Tibial nerve (tissue), 4 donors: Measurements from ENCODE around the gene C1QTNF9B. TPM values are rescaled to one million over a fixed set of nuclear protein-coding genes. Genes with fewer than 3 reads are reported as not detected.
A peak's percentile ranks its signal among the peaks of the same experiment; 100 is the strongest.

Source experiments
- DNase-seq, 2 donors: peaks; one replicate each; pipeline ENCODE4 v3.0.0-alpha.2; 2019; ENCODE audit warnings: low spot score in 2 of 2
- H3K27ac ChIP-seq, 4 donors: fragments of 200-600 bp; sonication (generic) in 3 of 4; one replicate each; pipeline ENCODE4 v1.5.1; 2017 to 2019; ENCODE audit warnings: mild to moderate bottlenecking in 1 of 4
- H3K27me3 ChIP-seq, 2 donors: fragments of 200-600 bp; sonication (generic) in 1 of 2; one replicate each; pipeline versions ENCODE4 v1.5.1 to v1.6.0; 2017 to 2019
- H3K36me3 ChIP-seq, 3 donors: fragments of 200-600 bp; sonication (generic); one replicate each; pipeline ENCODE4 v1.5.1; 2018 to 2019
- H3K4me1 ChIP-seq, 4 donors: fragments of 200-600 bp; sonication (generic) in 3 of 4; one replicate each; pipeline ENCODE4 v1.5.1; 2017 to 2019
- H3K4me3 ChIP-seq, 4 donors: fragments of 200-600 bp; sonication (generic) in 3 of 4; one replicate each; pipeline ENCODE4 v1.5.1; 2017 to 2019; ENCODE audit warnings: mild to moderate bottlenecking in 1 of 4, moderate library complexity in 1 of 4
- H3K9me3 ChIP-seq, 4 donors: fragments of 200-600 bp; sonication (generic) in 3 of 4; one replicate each; pipeline ENCODE4 v1.5.1; 2017 to 2019
- CTCF ChIP-seq, 5 experiments: fragments of 200-600 bp in 3 of 5; fragments of 450-650 bp in 2 of 5; sonication (generic) in 3 of 5; IDR thresholded peaks; one replicate each; pipeline ENCODE4 v1.5.1; 2016 to 2019; ENCODE audit warnings: antibody characterized with exemption in 5 of 5, mild to moderate bottlenecking in 3 of 5, moderate library complexity in 2 of 5
- EP300 ChIP-seq, 2 donors: sonication (generic); formaldehyde crosslinking; IDR thresholded peaks; one replicate each; pipeline ENCODE4 v1.6.1; 2017; ENCODE audit warnings: antibody characterized with exemption in 2 of 2, mild to moderate bottlenecking in 1 of 2
- POLR2A ChIP-seq, 2 donors: fragments of 450-650 bp; IDR thresholded peaks; one replicate each; pipeline ENCODE4 v1.6.1; 2017; ENCODE audit warnings: antibody characterized with exemption in 2 of 2, mild to moderate bottlenecking in 2 of 2, moderate library complexity in 2 of 2
- whole genome bisulfite sequencing, 2 donors: methylation state at CpG; one replicate each; pipeline ENCODE4 v1.1.5; 2018; 5-methylcytosine and 5-hydroxymethylcytosine counted together
- total RNA-seq, 4 donors: library from RNA; depleted of rRNA; stranded (reverse); fragments of >200 nt; gene quantifications; one replicate each; pipeline ENCODE4 v1.1.0, GENCODE V29; 2016

The C1QTNF9B gene
- total RNA-seq, 4 donors from 2014 or later: 2.0 TPM; not detected in 3

DNA sequence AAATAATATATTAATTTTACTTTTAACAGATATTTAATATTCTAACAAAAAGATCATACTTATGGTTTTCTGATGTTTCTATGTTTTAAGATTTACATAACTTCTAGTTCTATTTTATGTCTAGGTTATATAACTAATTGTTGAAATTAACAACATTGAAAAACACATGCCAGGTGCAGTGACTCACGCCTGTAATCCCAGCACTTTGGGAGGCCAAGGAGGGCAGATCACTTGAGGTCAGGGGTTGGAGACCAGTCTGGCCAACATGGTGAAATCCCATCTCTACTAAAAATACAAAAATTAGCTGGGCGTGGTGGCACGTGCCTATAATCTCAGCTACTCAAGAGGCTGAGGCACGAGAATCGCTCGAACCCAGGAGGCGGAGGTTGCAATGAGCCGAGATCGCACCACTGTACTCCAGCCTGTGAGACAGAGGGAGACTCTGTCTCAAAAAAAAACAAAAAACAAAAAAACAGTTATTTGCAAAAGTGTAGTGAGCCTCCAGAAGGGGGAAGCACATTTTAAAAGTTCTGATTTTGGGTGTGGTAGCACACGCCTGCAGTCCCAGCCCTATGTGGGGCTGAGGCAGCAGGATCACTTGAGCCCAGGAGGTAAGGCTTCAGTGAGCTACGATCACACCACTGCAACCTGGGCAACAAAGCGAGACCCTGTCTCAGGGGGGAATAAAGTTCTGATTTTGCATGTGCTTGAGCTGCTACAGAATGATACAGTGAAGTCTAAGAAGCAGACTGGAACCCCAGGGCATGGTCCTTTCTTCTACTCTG lies 26.8 kb downstream of the C1QTNF9B start:
- H3K27ac ChIP-seq: no peak overlapping the region
- H3K9me3 ChIP-seq: no peaks in the 10 kb centered on the region
- no peak overlapping the region for H3K4me3 ChIP-seq
- H3K4me1 ChIP-seq: peaks cover 0 to 13% (median 0%) of the 10 kb centered on the region in 4 donors
- no peaks in the 10 kb centered on the region for H3K27me3 ChIP-seq
- no peak for TF ChIP-seq EP300 (IDR thresholded peaks at IDR 0.05)
- no peak for TF ChIP-seq POLR2A (IDR thresholded peaks at IDR 0.05)
- peak in 1 of 5 experiments; percentile 19 for TF ChIP-seq CTCF (IDR thresholded peaks at IDR 0.05)
- 64 to 74% methylated on average over 12 of the region's 12 CpGs for WGBS, 2 donors
- H3K36me3 ChIP-seq: peaks cover 0 to 24% (median 0%) of the 10 kb centered on the region in 3 donors
- no peak for DNase-seq

- Histone ChIP-seq H3K36me3 (peaks cover 0 to 17% (median 0%) of the 10 kb centered on the region in 3 donors), H3K9me3 (no peaks in the 10 kb centered on the region), H3K4me1 (peaks cover 0 to 13% (median 0%) of the 10 kb centered on the region in 4 donors), H3K27me3 (no peaks in the 10 kb centered on the region), H3K27ac (no peak overlapping the region), H3K4me3 (no peak overlapping the region)
- DNase-seq: no peak
- TF ChIP-seq CTCF (IDR thresholded peaks at IDR 0.05): no peak
- no peak for TF ChIP-seq POLR2A (IDR thresholded peaks at IDR 0.05)
- no peak for TF ChIP-seq EP300 (IDR thresholded peaks at IDR 0.05)
- WGBS, 2 donors: 81 to 84% methylated on average over 5 of the region's 5 CpGs
These were observed 28.8 kb downstream of the C1QTNF9B start for GRCh38 chr13:23868521-23868920.

- H3K4me3 ChIP-seq: no peak overlapping the region
- H3K9me3 ChIP-seq: no peaks in the 10 kb centered on the region
- 79 to 83% methylated on average over 8 of the region's 8 CpGs for WGBS, 2 donors
- no peak for TF ChIP-seq EP300 (IDR thresholded peaks at IDR 0.05)
- TF ChIP-seq POLR2A (IDR thresholded peaks at IDR 0.05): no peak
- TF ChIP-seq CTCF (IDR thresholded peaks at IDR 0.05): no peak
- H3K27ac ChIP-seq: no peak overlapping the region
- H3K4me1 ChIP-seq: peaks cover 0 to 13% (median 0%) of the 10 kb centered on the region in 4 donors
- DNase-seq: no peak
- H3K27me3 ChIP-seq: no peaks in the 10 kb centered on the region
- peaks cover 0 to 12% (median 0%) of the 10 kb centered on the region in 3 donors for H3K36me3 ChIP-seq
These were observed 30.2 kb downstream of the C1QTNF9B start for GRCh38 chr13:23867027-23867491.

- H3K4me3 ChIP-seq: no peak overlapping the region
- peaks cover 0 to 18% (median 0%) of the 10 kb centered on the region in 3 donors for H3K36me3 ChIP-seq
- WGBS, 2 donors: 68 to 85% methylated on average over 9 of the region's 9 CpGs
- no peak overlapping the region for H3K27ac ChIP-seq
- TF ChIP-seq EP300 (IDR thresholded peaks at IDR 0.05) (no peak), CTCF (IDR thresholded peaks at IDR 0.05) (no peak), POLR2A (IDR thresholded peaks at IDR 0.05) (no peak)
- H3K9me3 ChIP-seq: no peaks in the 10 kb centered on the region
- peaks cover 0 to 12% (median 0%) of the 10 kb centered on the region in 4 donors for H3K4me1 ChIP-seq
- no peaks in the 10 kb centered on the region for H3K27me3 ChIP-seq
- no peak for DNase-seq
These were observed 30.8 kb downstream of the C1QTNF9B start for GRCh38 chr13:23866420-23867026.

DNA sequence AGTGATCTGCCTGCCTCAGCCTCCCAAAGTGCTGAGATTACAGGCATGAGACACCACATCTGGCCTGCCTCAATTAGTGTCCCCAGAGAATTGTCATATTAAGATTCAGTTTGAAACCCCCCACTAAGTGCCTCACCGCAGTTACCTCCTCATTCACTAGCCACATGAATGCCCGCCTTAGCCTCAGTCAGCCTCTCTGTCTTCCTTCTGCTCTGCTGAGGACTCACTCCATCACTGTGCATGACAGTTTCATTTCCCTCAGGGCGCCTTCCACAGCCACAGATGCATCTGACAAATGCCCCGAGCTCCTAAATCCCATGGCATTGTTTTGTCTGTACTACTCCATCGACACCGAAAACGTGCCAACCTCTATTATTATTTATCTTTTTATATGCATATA lies 31.4 kb downstream of the C1QTNF9B start:
- no peaks in the 10 kb centered on the region for H3K27me3 ChIP-seq
- no peak for DNase-seq
- TF ChIP-seq EP300 (IDR thresholded peaks at IDR 0.05) (no peak), CTCF (IDR thresholded peaks at IDR 0.05) (no peak), POLR2A (IDR thresholded peaks at IDR 0.05) (no peak)
- 87 to 90% methylated on average over 7 of the region's 7 CpGs for WGBS, 2 donors
- peaks cover 0 to 6% (median 0%) of the 10 kb centered on the region in 4 donors for H3K4me1 ChIP-seq
- no peak overlapping the region for H3K4me3 ChIP-seq
- no peaks in the 10 kb centered on the region for H3K9me3 ChIP-seq
- peaks cover 0 to 19% (median 0%) of the 10 kb centered on the region in 3 donors for H3K36me3 ChIP-seq
- no peak overlapping the region for H3K27ac ChIP-seq
